Measurements from ENCODE around the gene LRRC4C. TPM values are rescaled to one million over a fixed set of nuclear protein-coding genes. Genes with fewer than 3 reads are reported as not detected.
A peak's percentile ranks its signal among the peaks of the same experiment; 100 is the strongest.

LRRC4C gene
- total and polyA plus RNA-seq, 2 experiments from 2014 or later: 0.35 to 1.1 TPM

DNA sequence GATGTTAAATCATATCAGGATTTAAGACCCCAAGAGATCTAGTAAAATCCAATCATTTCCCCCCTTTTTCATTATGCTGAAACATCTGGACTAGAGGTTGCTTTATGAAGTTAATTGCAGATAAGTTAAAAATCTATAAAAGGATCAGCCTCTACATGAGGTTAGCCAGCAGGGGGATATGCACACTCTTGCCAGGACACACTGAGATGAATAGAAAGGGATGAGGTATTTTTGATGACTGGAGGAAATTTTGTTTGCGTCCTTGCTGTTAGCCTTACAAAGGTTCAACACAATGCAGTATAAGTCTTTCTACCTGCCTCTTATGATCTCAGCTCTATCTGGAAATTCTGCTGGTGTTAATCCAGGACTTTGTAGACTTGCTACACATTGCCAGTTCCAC lies 1034.3 kb downstream of the LRRC4C start:
- Histone ChIP-seq H3K4me2 (no peak overlapping the region), H3K9me2 (ENCODE audit: insufficient read depth) (peaks cover 6% of the 10 kb centered on the region; the same call in 1 of the 2 replicates), H3K27me3 (ENCODE audit: insufficient read depth) (no peaks in the 10 kb centered on the region), H3K36me3 (ENCODE audit: insufficient read depth) (no peaks in the 10 kb centered on the region), H3K4me1 (ENCODE audit: insufficient read depth) (no peaks in the 10 kb centered on the region), H3K4me3 (no peak overlapping the region), H3K27ac (ENCODE audit: low read depth) (no peak overlapping the region), H3K79me2 (replicated peaks; ENCODE audit: insufficient read depth) (no peaks in the 10 kb centered on the region), H3F3A (replicated peaks; ENCODE audit: low read depth) (no peaks in the 10 kb centered on the region), H2AFZ (no peak overlapping the region), H4K20me1 (replicated peaks; ENCODE audit: insufficient read depth) (no peaks in the 10 kb centered on the region)
- DNase-seq (ENCODE audit: low spot score) (peak; percentile 1), ATAC-seq (no peak)
- TF ChIP-seq CREB1 (CRISPR knock-in tag; IDR thresholded peaks at IDR 0.05; ENCODE audit: low read depth): no peak
- TF ChIP-seq, protein P1, sequence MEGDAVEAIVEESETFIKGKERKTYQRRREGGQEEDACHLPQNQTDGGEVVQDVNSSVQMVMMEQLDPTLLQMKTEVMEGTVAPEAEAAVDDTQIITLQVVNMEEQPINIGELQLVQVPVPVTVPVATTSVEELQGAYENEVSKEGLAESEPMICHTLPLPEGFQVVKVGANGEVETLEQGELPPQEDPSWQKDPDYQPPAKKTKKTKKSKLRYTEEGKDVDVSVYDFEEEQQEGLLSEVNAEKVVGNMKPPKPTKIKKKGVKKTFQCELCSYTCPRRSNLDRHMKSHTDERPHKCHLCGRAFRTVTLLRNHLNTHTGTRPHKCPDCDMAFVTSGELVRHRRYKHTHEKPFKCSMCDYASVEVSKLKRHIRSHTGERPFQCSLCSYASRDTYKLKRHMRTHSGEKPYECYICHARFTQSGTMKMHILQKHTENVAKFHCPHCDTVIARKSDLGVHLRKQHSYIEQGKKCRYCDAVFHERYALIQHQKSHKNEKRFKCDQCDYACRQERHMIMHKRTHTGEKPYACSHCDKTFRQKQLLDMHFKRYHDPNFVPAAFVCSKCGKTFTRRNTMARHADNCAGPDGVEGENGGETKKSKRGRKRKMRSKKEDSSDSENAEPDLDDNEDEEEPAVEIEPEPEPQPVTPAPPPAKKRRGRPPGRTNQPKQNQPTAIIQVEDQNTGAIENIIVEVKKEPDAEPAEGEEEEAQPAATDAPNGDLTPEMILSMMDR (conservative IDR thresholded peaks at IDR 0.05; ENCODE audit: low read depth in 2 of 2): peak in 1 of 2 experiments; percentile 19; a peak in 1 of 4 replicates
- Mint-ChIP-seq H3K4me1 (no peaks in the 10 kb centered on the region), H3K4me3 (no peak overlapping the region), H3K9me3 (no peaks in the 10 kb centered on the region), H3K36me3 (ENCODE audit: low read depth) (no peaks in the 10 kb centered on the region), H3K27ac (no peak overlapping the region), H3K27me3 (ENCODE audit: insufficient read depth, low read depth, poor library complexity) (no peaks in the 10 kb centered on the region)

DNA sequence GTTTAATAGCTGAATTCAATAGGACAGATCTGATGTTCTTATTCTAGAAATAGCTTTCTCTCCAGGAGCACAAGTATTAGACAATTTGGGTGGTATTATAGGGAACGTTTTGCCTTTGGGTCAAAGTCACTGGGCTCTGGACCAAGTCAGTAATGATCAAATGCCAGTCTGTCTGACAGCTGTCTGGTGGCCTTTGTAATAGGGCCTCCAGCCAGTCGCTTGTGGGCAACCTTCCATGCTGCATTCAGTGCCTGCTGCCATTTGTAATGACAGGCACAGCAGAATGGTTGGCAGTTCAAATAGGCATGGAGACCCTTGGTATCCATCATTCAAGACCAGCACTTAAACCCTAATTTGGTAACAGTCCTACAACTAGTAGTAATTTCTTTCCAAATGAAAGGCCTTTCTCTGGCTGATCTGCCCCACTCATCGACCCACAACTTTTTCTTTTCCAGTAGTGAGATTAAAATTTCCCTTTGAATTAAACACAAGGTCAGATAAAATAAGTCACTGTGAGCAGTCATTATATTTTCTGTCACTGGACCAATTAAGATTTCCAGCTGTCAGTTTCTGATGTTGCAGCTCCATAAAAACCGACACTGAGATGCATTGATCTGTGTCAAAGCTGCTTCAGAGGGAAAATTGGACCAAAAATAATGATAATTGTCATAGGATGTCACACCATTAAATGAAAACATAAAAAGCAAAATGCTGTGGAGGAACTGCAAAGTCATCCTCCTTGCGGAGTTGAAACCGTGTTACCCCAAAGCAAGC lies 1038.1 kb downstream of the LRRC4C start:
- no peaks in the 10 kb centered on the region for H3K4me1 Mint-ChIP-seq
- Histone ChIP-seq H3K27ac (ENCODE audit: low read depth) (no peak overlapping the region), H3K9me2 (ENCODE audit: insufficient read depth) (peaks cover 8% of the 10 kb centered on the region; the same call in 1 of the 2 replicates), H4K20me1 (replicated peaks; ENCODE audit: insufficient read depth) (no peaks in the 10 kb centered on the region), H3K4me3 (no peak overlapping the region), H3K27me3 (ENCODE audit: insufficient read depth) (no peaks in the 10 kb centered on the region), H2AFZ (no peak overlapping the region), H3K79me2 (replicated peaks; ENCODE audit: insufficient read depth) (no peaks in the 10 kb centered on the region), H3K36me3 (ENCODE audit: insufficient read depth) (no peaks in the 10 kb centered on the region), H3K4me2 (no peak overlapping the region), H3F3A (replicated peaks; ENCODE audit: low read depth) (no peaks in the 10 kb centered on the region), H3K4me1 (ENCODE audit: insufficient read depth) (no peaks in the 10 kb centered on the region)
- H3K4me3 Mint-ChIP-seq: no peak overlapping the region
- H3K36me3 Mint-ChIP-seq (ENCODE audit: low read depth): no peaks in the 10 kb centered on the region
- TF ChIP-seq STAT1 (IDR thresholded peaks at IDR 0.05; ENCODE audit: unreplicated experiment): no peak
- no peak for TF ChIP-seq ZNF114 (CRISPR knock-in tag; IDR thresholded peaks at IDR 0.05)
- TF ChIP-seq, protein P2, sequence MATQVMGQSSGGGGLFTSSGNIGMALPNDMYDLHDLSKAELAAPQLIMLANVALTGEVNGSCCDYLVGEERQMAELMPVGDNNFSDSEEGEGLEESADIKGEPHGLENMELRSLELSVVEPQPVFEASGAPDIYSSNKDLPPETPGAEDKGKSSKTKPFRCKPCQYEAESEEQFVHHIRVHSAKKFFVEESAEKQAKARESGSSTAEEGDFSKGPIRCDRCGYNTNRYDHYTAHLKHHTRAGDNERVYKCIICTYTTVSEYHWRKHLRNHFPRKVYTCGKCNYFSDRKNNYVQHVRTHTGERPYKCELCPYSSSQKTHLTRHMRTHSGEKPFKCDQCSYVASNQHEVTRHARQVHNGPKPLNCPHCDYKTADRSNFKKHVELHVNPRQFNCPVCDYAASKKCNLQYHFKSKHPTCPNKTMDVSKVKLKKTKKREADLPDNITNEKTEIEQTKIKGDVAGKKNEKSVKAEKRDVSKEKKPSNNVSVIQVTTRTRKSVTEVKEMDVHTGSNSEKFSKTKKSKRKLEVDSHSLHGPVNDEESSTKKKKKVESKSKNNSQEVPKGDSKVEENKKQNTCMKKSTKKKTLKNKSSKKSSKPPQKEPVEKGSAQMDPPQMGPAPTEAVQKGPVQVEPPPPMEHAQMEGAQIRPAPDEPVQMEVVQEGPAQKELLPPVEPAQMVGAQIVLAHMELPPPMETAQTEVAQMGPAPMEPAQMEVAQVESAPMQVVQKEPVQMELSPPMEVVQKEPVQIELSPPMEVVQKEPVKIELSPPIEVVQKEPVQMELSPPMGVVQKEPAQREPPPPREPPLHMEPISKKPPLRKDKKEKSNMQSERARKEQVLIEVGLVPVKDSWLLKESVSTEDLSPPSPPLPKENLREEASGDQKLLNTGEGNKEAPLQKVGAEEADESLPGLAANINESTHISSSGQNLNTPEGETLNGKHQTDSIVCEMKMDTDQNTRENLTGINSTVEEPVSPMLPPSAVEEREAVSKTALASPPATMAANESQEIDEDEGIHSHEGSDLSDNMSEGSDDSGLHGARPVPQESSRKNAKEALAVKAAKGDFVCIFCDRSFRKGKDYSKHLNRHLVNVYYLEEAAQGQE (IDR thresholded peaks at IDR 0.05; ENCODE audit: unreplicated experiment): no peak
- TF ChIP-seq JUNB (IDR thresholded peaks at IDR 0.05; ENCODE audit: unreplicated experiment): no peak
- TF ChIP-seq NANOG (IDR thresholded peaks at IDR 0.05; ENCODE audit: borderline replicate concordance): no peak
- TF ChIP-seq, protein P3, sequence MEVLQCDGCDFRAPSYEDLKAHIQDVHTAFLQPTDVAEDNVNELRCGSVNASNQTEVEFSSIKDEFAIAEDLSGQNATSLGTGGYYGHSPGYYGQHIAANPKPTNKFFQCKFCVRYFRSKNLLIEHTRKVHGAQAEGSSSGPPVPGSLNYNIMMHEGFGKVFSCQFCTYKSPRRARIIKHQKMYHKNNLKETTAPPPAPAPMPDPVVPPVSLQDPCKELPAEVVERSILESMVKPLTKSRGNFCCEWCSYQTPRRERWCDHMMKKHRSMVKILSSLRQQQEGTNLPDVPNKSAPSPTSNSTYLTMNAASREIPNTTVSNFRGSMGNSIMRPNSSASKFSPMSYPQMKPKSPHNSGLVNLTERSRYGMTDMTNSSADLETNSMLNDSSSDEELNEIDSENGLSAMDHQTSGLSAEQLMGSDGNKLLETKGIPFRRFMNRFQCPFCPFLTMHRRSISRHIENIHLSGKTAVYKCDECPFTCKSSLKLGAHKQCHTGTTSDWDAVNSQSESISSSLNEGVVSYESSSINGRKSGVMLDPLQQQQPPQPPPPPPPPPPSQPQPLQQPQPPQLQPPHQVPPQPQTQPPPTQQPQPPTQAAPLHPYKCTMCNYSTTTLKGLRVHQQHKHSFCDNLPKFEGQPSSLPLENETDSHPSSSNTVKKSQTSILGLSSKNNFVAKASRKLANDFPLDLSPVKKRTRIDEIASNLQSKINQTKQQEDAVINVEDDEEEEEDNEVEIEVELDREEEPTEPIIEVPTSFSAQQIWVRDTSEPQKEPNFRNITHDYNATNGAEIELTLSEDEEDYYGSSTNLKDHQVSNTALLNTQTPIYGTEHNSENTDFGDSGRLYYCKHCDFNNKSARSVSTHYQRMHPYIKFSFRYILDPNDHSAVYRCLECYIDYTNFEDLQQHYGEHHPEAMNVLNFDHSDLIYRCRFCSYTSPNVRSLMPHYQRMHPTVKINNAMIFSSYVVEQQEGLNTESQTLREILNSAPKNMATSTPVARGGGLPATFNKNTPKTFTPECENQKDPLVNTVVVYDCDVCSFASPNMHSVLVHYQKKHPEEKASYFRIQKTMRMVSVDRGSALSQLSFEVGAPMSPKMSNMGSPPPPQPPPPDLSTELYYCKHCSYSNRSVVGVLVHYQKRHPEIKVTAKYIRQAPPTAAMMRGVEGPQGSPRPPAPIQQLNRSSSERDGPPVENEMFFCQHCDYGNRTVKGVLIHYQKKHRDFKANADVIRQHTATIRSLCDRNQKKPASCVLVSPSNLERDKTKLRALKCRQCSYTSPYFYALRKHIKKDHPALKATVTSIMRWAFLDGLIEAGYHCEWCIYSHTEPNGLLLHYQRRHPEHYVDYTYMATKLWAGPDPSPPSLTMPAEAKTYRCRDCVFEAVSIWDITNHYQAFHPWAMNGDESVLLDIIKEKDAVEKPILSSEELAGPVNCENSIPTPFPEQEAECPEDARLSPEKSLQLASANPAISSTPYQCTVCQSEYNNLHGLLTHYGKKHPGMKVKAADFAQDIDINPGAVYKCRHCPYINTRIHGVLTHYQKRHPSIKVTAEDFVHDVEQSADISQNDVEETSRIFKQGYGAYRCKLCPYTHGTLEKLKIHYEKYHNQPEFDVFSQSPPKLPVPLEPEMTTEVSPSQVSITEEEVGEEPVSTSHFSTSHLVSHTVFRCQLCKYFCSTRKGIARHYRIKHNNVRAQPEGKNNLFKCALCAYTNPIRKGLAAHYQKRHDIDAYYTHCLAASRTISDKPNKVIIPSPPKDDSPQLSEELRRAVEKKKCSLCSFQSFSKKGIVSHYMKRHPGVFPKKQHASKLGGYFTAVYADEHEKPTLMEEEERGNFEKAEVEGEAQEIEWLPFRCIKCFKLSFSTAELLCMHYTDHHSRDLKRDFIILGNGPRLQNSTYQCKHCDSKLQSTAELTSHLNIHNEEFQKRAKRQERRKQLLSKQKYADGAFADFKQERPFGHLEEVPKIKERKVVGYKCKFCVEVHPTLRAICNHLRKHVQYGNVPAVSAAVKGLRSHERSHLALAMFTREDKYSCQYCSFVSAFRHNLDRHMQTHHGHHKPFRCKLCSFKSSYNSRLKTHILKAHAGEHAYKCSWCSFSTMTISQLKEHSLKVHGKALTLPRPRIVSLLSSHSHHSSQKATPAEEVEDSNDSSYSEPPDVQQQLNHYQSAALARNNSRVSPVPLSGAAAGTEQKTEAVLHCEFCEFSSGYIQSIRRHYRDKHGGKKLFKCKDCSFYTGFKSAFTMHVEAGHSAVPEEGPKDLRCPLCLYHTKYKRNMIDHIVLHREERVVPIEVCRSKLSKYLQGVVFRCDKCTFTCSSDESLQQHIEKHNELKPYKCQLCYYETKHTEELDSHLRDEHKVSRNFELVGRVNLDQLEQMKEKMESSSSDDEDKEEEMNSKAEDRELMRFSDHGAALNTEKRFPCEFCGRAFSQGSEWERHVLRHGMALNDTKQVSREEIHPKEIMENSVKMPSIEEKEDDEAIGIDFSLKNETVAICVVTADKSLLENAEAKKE (CRISPR knock-in tag; IDR thresholded peaks at IDR 0.05): no peak
- H3K27ac Mint-ChIP-seq: no peak overlapping the region
- no peaks in the 10 kb centered on the region for H3K27me3 Mint-ChIP-seq (ENCODE audit: insufficient read depth, low read depth, poor library complexity)
- DNase-seq (ENCODE audit: low spot score) (no peak), ATAC-seq (no peak)
- H3K9me3 Mint-ChIP-seq: no peaks in the 10 kb centered on the region; the same call in 2 of the 3 replicates

All from GM23338 (cell line).